ENCODE measurements around the gene ZNF69. TPM values are rescaled to one million over a fixed set of nuclear protein-coding genes. Genes with fewer than 3 reads are reported as not detected.
A peak's percentile ranks its signal among the peaks of the same experiment; 100 is the strongest.
"Not testable (repeated sequence)": the region's sequence is repeated elsewhere in the genome, so short reads cannot be mapped to it uniquely, and the experiment has no call there.

ZNF69 gene
- total RNA-seq, 2 experiments from 2014 or later: 9.7 to 13.9 TPM

GRCh38 chr19:11879687-11880266, 7.8 kb upstream of the ZNF69 start:
- H4K20me1 ChIP-seq (ENCODE audit: insufficient read depth, low read length); BruUV-seq (replicated peaks); H3K9me3 ChIP-seq (ENCODE audit: low read length); H3K4me1 ChIP-seq (ENCODE audit: insufficient read depth, low read length, poor library complexity, severe bottlenecking); H3K79me2 ChIP-seq (ENCODE audit: insufficient read depth, low read depth, low read length); H2AFZ ChIP-seq (ENCODE audit: low read length); H3K9me2 ChIP-seq (ENCODE audit: insufficient read depth, low read length); H3K36me3 ChIP-seq (ENCODE audit: insufficient read depth, low read length); H3K4me3 ChIP-seq (ENCODE audit: low read depth, low read length, poor library complexity, severe bottlenecking); POLR2A ChIA-PET; H3K27ac ChIP-seq (ENCODE audit: low read depth, low read length, poor library complexity, severe bottlenecking); CTCF ChIA-PET (ENCODE audit: unreplicated experiment); H3K4me2 ChIP-seq (ENCODE audit: low read length): not testable (repeated sequence)
- intact Hi-C loops (cut with micrococcal nuclease; ENCODE audit: unreplicated experiment): loop anchor here (2.0 to 5.0 kb wide), 4 partner anchors 43 to 793 kb away; partner anchors contain the start of genes ZNF20 and ZNF878
- peak; percentile 23 for DNase-seq (ENCODE audit: low spot score)
- TF ChIP-seq CTCF (conservative IDR thresholded peaks at IDR 0.05; ENCODE audit: low read length): peak; percentile 76

- POLR2A ChIA-PET: interaction anchor here (1.0 kb wide), 1 partner anchor 83 kb away, joined by 3 read pairs; no protein-coding TSS in a partner anchor
- TF ChIP-seq EZH2phosphoT487 (IDR thresholded peaks at IDR 0.05; ENCODE audit: borderline replicate concordance, low read depth, low read length): no peak
- no peak for TF ChIP-seq CTCF (conservative IDR thresholded peaks at IDR 0.05; ENCODE audit: low read length)
- Histone ChIP-seq H3K4me3 (ENCODE audit: low read depth, low read length, poor library complexity, severe bottlenecking) (no peak overlapping the region), H3K9me3 (ENCODE audit: low read length) (no peaks in the 10 kb centered on the region), H3K79me2 (ENCODE audit: insufficient read depth, low read depth, low read length) (no peaks in the 10 kb centered on the region), H4K20me1 (ENCODE audit: insufficient read depth, low read length) (no peaks in the 10 kb centered on the region), H3K27ac (ENCODE audit: low read depth, low read length, poor library complexity, severe bottlenecking) (no peak overlapping the region), H2AFZ (ENCODE audit: low read length) (no peak overlapping the region), H3K9me2 (ENCODE audit: insufficient read depth, low read length) (no peaks in the 10 kb centered on the region), H3K4me1 (ENCODE audit: insufficient read depth, low read length, poor library complexity, severe bottlenecking) (no peaks in the 10 kb centered on the region), H3K36me3 (ENCODE audit: insufficient read depth, low read length) (no peaks in the 10 kb centered on the region), H3K4me2 (ENCODE audit: low read length) (no peak overlapping the region)
- BruUV-seq (replicated peaks): no TSS peak
- intact Hi-C loops (cut with micrococcal nuclease; ENCODE audit: unreplicated experiment): loop anchor here (2.0 kb wide), 3 partner anchors 42 to 260 kb away; partner anchors contain the start of genes ZNF20 and ZNF878
- CTCF ChIA-PET (ENCODE audit: unreplicated experiment): no interaction called here
- DNase-seq (ENCODE audit: low spot score): no peak
Observed at GRCh38 chr19:11880598-11880997, 7.0 kb upstream of the ZNF69 start.

- TF ChIP-seq CTCF (conservative IDR thresholded peaks at IDR 0.05; ENCODE audit: low read length) (peak; percentile 83), EZH2phosphoT487 (IDR thresholded peaks at IDR 0.05; ENCODE audit: borderline replicate concordance, low read depth, low read length) (no peak)
- intact Hi-C loops (cut with micrococcal nuclease; ENCODE audit: unreplicated experiment): loop anchor here (1.0 to 2.0 kb wide), 5 partner anchors 42 to 260 kb away; partner anchors contain the start of genes ZNF20 and ZNF878
- no peak overlapping the region for H3K27ac ChIP-seq (ENCODE audit: low read depth, low read length, poor library complexity, severe bottlenecking)
- no peaks in the 10 kb centered on the region for H4K20me1 ChIP-seq (ENCODE audit: insufficient read depth, low read length)
- no peaks in the 10 kb centered on the region for H3K9me3 ChIP-seq (ENCODE audit: low read length)
- H2AFZ ChIP-seq (ENCODE audit: low read length): no peak overlapping the region
- H3K79me2 ChIP-seq (ENCODE audit: insufficient read depth, low read depth, low read length): no peaks in the 10 kb centered on the region
- H3K4me2 ChIP-seq (ENCODE audit: low read length): no peak overlapping the region
- POLR2A ChIA-PET: interaction anchor here (1.0 kb wide), 1 partner anchor 84 kb away, joined by 3 read pairs; no protein-coding TSS in a partner anchor
- H3K4me1 ChIP-seq (ENCODE audit: insufficient read depth, low read length, poor library complexity, severe bottlenecking): no peaks in the 10 kb centered on the region
- peak; percentile 72 for DNase-seq (ENCODE audit: low spot score)
- CTCF ChIA-PET (ENCODE audit: unreplicated experiment): no interaction called here
- BruUV-seq (replicated peaks): no TSS peak
- no peaks in the 10 kb centered on the region for H3K36me3 ChIP-seq (ENCODE audit: insufficient read depth, low read length)
- no peak overlapping the region for H3K4me3 ChIP-seq (ENCODE audit: low read depth, low read length, poor library complexity, severe bottlenecking)
- H3K9me2 ChIP-seq (ENCODE audit: insufficient read depth, low read length): no peaks in the 10 kb centered on the region
Observed at GRCh38 chr19:11881151-11881800, 6.3 kb upstream of the ZNF69 start.

All from OCI-LY7 (cell line).